ENCODE results near the gene SOCS3.

SOCS3 gene

DNA sequence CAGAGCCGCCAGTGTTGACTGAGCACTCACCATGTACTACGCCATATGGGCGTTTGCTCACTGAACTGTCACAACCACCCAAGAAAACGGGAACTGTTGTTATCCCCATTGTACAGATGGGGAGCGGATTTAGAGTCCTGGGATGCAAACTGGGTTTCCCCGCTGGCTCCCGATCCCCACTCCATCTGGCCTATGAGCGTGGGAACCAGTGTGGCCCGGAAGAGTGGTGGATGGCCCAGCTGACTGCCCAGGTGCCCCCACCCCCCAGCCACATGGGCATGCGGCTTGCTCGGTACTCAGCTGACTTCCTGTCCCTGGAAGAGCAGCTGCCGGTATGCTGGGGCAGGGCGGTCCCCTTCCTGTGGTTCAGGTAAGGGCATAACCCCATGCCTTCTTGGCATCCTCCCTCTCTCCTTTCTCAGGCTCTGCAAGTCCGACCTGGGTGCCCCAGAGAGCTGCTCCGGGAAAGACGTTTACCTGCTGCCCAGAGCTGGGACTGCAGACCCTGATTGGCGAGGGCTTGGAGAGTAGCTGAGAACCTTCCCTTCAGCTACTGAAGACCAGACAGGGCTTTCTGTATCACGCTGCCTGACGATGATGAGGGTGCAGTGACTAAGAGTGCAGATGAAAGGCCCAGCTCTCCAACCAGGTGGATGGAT, 16.2 kb downstream of the SOCS3 start:
- peaks cover 24 to 27% of the 10 kb centered on the region in 2 donors for H3K4me1 ChIP-seq (ENCODE audit: control insufficient read depth in 2 of 2, insufficient read depth in 2 of 2, low read length in 2 of 2)
- H3K27ac ChIP-seq (ENCODE audit: low read depth in 2 of 2, low read length in 2 of 2) = peak overlapping the region; percentile 83
- H3K9ac ChIP-seq (ENCODE audit: low read depth in 1 of 2, low read length in 2 of 2) = peak overlapping the region; percentile 32 to 78
- no peaks in the 10 kb centered on the region for H3K36me3 ChIP-seq (ENCODE audit: control insufficient read depth in 2 of 2, insufficient read depth in 2 of 2, low read length in 2 of 2)
- no peaks in the 10 kb centered on the region for H3K9me3 ChIP-seq (ENCODE audit: control insufficient read depth in 2 of 2, low read length in 2 of 2)
- peak overlapping the region in 1 of 2 donors; percentile 35 for H3K4me3 ChIP-seq (ENCODE audit: low read length in 2 of 2)
- H3K27me3 ChIP-seq (ENCODE audit: control insufficient read depth in 2 of 2, insufficient read depth in 2 of 2, low read length in 2 of 2) = no peaks in the 10 kb centered on the region

DNA sequence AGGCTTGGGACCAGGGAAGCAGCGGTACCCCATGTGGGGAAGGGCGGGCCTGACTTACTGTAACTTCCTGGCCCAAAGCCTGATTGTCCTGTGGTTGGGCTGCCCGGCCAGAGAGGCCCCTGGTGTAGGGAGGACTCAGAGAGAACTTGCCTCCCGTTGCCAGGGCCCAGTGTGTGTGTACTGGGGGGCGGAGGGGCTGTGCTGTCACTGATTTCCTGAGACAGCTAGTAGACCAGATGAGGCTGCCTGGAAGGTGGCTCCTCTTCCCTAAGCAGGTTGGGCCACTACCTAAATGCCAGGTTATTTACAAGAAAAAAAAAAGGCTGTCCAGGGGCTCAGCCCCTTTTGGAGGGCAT, 16.7 kb downstream of the SOCS3 start:
- H3K27ac ChIP-seq (ENCODE audit: low read depth in 2 of 2, low read length in 2 of 2) = peak overlapping the region; percentile 83
- H3K9ac ChIP-seq (ENCODE audit: low read depth in 1 of 2, low read length in 2 of 2) = peak overlapping the region; percentile 32 to 78
- H3K9me3 ChIP-seq (ENCODE audit: control insufficient read depth in 2 of 2, low read length in 2 of 2) = no peaks in the 10 kb centered on the region
- H3K36me3 ChIP-seq (ENCODE audit: control insufficient read depth in 2 of 2, insufficient read depth in 2 of 2, low read length in 2 of 2) = no peaks in the 10 kb centered on the region
- H3K4me3 ChIP-seq (ENCODE audit: low read length in 2 of 2) = no peak overlapping the region
- no peaks in the 10 kb centered on the region for H3K27me3 ChIP-seq (ENCODE audit: control insufficient read depth in 2 of 2, insufficient read depth in 2 of 2, low read length in 2 of 2)
- peaks cover 28 to 29% of the 10 kb centered on the region in 2 donors for H3K4me1 ChIP-seq (ENCODE audit: control insufficient read depth in 2 of 2, insufficient read depth in 2 of 2, low read length in 2 of 2)

DNA sequence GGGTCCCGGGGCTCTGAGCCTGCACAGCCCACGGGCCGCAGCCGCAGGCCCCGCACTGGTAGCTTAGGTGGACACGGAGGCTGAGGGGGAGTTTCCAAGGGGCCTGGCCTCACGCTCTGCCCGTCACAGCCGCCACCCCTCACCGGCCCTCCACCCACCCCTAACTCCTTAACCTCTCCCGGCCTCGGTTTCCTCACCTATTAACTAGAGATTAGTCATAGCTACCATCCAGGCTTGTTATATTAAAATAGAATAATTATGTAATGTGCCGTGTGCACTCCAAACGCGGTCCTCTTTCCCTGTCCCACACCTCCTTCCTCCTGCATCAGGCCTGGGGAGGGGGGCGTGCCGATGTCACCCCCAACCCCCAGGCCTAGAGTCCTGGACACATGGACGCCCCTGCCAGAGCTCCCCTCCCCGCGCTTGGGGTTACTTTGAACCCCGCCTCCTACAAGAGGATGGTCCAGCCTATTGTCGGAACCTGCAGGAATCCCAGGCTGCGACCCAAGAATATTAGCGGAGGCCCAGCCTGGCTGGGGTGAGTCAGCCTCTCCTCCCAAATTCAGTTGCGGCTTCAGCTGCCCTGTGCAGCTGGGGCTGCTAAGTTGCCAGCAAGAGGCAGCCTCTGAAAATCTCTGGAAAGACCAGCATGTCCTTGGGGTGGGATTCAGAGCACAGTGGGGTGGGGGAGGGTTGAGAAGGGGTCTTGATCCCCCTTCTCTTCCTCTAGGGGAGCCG, 17.3 kb downstream of the SOCS3 start:
- peak overlapping the region; percentile 56 to 78 for H3K9ac ChIP-seq (ENCODE audit: low read depth in 1 of 2, low read length in 2 of 2)
- H3K27me3 ChIP-seq (ENCODE audit: control insufficient read depth in 2 of 2, insufficient read depth in 2 of 2, low read length in 2 of 2) = no peaks in the 10 kb centered on the region
- H3K4me1 ChIP-seq (ENCODE audit: control insufficient read depth in 2 of 2, insufficient read depth in 2 of 2, low read length in 2 of 2) = peaks cover 28 to 29% of the 10 kb centered on the region in 2 donors
- peak overlapping the region; percentile 83 for H3K27ac ChIP-seq (ENCODE audit: low read depth in 2 of 2, low read length in 2 of 2)
- H3K4me3 ChIP-seq (ENCODE audit: low read length in 2 of 2) = peak overlapping the region; percentile 48 to 55
- H3K36me3 ChIP-seq (ENCODE audit: control insufficient read depth in 2 of 2, insufficient read depth in 2 of 2, low read length in 2 of 2) = no peaks in the 10 kb centered on the region
- H3K9me3 ChIP-seq (ENCODE audit: control insufficient read depth in 2 of 2, low read length in 2 of 2) = no peaks in the 10 kb centered on the region

DNA sequence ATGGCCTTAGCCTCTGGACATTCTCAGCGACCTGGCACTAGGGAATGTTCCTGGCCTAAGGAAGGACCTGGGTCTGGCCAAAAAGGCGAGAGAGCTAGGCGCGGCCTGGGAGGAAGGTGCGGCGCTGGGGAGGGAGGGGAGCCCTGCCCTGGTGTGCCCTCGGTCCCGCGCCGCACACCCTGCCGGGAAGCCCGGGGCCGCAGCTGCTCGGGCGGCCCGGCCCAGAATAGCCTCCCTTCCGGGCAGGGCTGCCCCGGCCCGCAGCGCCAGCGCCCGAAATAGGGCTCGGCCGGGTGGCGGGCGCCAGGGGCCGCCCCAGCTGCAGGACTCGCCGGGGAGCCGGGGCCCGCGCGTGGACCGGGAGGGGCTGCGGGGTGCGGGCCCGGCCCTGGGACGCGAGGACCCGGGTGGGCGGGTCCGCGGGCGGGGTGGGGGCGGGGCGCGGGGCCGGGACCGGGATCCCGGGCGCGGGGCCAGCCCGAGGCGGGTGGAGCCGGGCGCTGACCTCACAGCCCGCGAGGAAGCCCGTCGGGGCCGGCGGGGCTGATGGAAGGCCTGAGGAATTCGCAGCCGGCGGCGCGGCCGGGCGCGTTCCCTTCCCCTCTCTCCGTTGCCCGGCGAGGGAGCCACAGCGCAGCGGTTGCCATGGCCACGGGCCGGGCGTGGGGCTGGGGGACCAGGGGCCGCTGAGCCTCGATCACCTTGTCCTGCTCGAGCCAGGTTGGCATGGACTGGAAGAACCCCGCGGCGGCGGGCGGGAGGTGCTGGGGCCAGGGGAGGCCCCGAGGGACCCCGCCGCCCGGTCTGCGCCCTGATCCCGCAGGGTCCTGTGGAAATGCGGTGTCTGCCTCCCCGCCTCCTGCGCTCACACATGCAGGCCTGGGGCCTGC, 18.1 kb downstream of the SOCS3 start:
- H3K9me3 ChIP-seq (ENCODE audit: control insufficient read depth in 2 of 2, low read length in 2 of 2) = no peaks in the 10 kb centered on the region
- peaks cover 29 to 32% of the 10 kb centered on the region in 2 donors for H3K4me1 ChIP-seq (ENCODE audit: control insufficient read depth in 2 of 2, insufficient read depth in 2 of 2, low read length in 2 of 2)
- H3K27ac ChIP-seq (ENCODE audit: low read depth in 2 of 2, low read length in 2 of 2) = peak overlapping the region; percentile 83
- peak overlapping the region; percentile 56 to 78 for H3K9ac ChIP-seq (ENCODE audit: low read depth in 1 of 2, low read length in 2 of 2)
- H3K4me3 ChIP-seq (ENCODE audit: low read length in 2 of 2) = peak overlapping the region; percentile 48 to 55
- no peaks in the 10 kb centered on the region for H3K36me3 ChIP-seq (ENCODE audit: control insufficient read depth in 2 of 2, insufficient read depth in 2 of 2, low read length in 2 of 2)
- no peaks in the 10 kb centered on the region for H3K27me3 ChIP-seq (ENCODE audit: control insufficient read depth in 2 of 2, insufficient read depth in 2 of 2, low read length in 2 of 2)

DNA sequence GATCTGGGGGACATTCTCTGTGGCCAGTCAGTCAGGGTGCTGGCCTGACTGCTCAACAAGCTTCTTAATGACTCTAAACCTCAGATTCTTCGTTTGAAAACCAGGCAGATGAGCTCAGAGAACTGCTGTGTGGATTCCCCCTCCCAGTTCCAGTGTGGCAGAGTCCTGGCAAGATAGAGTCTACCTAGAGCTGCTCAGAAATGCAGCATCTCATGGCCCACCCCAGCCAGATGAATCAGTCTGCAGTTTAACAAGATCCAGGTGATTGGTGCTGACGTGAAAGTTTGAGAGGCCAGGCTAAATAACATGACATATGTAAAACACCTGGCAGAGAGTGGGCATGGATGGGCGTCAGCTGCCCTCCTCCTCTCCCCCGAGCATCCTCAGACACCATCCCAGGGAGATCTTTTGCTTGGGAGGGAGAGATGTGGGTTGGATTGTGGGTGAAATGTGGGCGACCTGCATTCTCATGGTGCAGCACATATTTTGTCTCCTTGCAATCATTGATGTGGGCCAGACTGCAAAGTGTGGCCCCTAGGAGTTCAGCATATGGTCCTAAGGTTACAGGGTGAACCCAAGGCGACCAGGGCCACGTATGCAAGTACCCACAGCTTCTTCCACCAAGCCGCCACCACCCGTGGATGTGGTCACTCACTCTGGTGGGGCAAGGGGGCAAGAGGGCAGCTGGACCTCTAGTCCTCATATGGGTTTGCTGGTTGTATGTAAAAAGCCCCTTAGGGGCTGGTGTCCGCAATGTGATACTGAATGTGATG, 19.5 kb downstream of the SOCS3 start:
- H3K9me3 ChIP-seq (ENCODE audit: control insufficient read depth in 2 of 2, low read length in 2 of 2) = no peaks in the 10 kb centered on the region
- no peak overlapping the region for H3K9ac ChIP-seq (ENCODE audit: low read depth in 1 of 2, low read length in 2 of 2)
- peaks cover 29 to 32% of the 10 kb centered on the region in 2 donors for H3K4me1 ChIP-seq (ENCODE audit: control insufficient read depth in 2 of 2, insufficient read depth in 2 of 2, low read length in 2 of 2)
- H3K36me3 ChIP-seq (ENCODE audit: control insufficient read depth in 2 of 2, insufficient read depth in 2 of 2, low read length in 2 of 2) = no peaks in the 10 kb centered on the region
- H3K27me3 ChIP-seq (ENCODE audit: control insufficient read depth in 2 of 2, insufficient read depth in 2 of 2, low read length in 2 of 2) = no peaks in the 10 kb centered on the region
- no peak overlapping the region for H3K27ac ChIP-seq (ENCODE audit: low read depth in 2 of 2, low read length in 2 of 2)
- H3K4me3 ChIP-seq (ENCODE audit: low read length in 2 of 2) = no peak overlapping the region

DNA sequence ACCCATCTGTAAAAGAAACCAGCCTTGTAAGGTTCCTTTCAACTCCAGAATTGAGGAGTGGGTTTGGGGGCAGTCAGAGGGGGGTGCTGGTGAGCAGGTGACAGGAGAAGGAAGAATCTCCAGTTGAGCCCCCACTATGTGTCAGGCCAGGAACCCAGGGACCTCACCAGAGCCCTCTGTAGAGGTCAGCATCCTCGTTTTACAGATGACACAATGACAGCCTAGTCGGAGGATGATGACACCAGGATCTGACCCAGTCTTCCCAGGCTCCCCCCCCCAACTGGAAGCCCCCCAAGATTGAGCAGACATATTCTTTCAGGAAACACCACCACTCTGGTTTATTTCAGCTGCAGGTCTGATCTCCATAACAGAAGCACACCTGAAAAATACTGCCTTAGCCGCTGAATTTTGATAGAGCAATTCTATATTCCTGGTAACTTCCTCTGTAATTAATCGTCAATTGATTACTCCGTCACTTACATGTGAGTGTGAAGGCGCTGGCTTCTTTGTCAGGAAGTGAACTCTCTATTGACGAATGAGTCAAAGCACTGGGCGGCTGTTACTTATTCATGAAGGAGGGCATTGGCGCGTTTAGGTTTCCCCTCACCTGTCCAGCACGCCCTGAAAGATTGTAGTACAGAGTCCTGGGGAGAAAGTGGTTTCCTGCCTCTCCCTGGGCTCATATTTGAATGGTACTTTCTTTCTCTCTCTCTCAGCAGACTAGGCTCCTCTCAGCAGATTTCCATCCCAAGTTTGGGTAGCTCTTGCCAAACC, 21.2 kb downstream of the SOCS3 start:
- H3K9me3 ChIP-seq (ENCODE audit: control insufficient read depth in 2 of 2, low read length in 2 of 2) = no peaks in the 10 kb centered on the region
- H3K9ac ChIP-seq (ENCODE audit: low read depth in 1 of 2, low read length in 2 of 2) = peak overlapping the region in 1 of 2 donors; percentile 50
- H3K4me1 ChIP-seq (ENCODE audit: control insufficient read depth in 2 of 2, insufficient read depth in 2 of 2, low read length in 2 of 2) = peaks cover 24 to 29% of the 10 kb centered on the region in 2 donors
- H3K27ac ChIP-seq (ENCODE audit: low read depth in 2 of 2, low read length in 2 of 2) = peak overlapping the region; percentile 61 to 64
- H3K27me3 ChIP-seq (ENCODE audit: control insufficient read depth in 2 of 2, insufficient read depth in 2 of 2, low read length in 2 of 2) = no peaks in the 10 kb centered on the region
- no peaks in the 10 kb centered on the region for H3K36me3 ChIP-seq (ENCODE audit: control insufficient read depth in 2 of 2, insufficient read depth in 2 of 2, low read length in 2 of 2)
- H3K4me3 ChIP-seq (ENCODE audit: low read length in 2 of 2) = no peak overlapping the region

DNA sequence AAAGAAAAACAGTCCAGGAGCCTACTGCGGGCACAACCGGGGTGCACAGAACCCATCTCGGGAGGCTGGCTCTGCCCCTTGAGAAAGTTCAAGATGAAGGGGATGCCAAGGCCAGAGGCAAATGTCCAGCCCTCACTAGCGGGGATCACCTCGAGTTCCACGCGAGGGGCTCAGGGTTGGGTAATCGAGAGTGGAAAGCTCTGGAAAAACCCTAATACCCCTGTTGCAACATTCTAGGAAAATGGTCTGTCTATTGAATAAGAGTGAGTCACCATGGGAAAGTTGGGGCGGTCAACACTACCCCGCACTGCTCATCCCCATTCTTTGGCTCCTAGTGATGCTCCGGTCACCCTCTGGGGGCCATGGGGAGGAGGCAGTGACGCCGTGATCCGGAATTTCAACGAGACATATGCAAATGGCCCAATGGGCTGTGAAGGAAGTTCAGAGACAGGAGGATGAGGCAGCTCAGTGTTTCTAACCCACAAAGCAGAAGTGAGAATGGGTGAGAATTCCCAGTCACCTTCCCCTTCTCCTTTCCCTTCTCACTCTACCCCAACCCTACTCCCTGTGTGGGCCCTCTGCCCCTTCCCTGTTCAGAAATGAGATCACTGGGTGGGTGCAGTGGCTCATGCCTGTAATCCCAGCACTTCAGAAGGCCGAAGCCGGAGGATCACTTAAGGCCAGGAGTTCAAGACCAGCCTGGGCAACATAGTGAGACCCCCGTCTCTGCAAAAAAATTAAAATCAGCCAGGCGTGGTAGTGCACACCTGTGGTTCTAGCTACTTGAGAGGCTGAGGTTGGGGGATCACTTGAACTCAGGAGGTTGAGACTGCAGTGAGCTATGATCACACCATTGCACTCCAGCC, 22.4 kb downstream of the SOCS3 start:
- Histone ChIP-seq H3K4me3 (ENCODE audit: low read length in 2 of 2) (no peak overlapping the region), H3K9me3 (ENCODE audit: control insufficient read depth in 2 of 2, low read length in 2 of 2) (no peaks in the 10 kb centered on the region), H3K27me3 (ENCODE audit: control insufficient read depth in 2 of 2, insufficient read depth in 2 of 2, low read length in 2 of 2) (no peaks in the 10 kb centered on the region), H3K9ac (ENCODE audit: low read depth in 1 of 2, low read length in 2 of 2) (no peak overlapping the region), H3K4me1 (ENCODE audit: control insufficient read depth in 2 of 2, insufficient read depth in 2 of 2, low read length in 2 of 2) (peaks cover 12 to 17% of the 10 kb centered on the region in 2 donors), H3K27ac (ENCODE audit: low read depth in 2 of 2, low read length in 2 of 2) (peak overlapping the region; percentile 27 to 32), H3K36me3 (ENCODE audit: control insufficient read depth in 2 of 2, insufficient read depth in 2 of 2, low read length in 2 of 2) (no peaks in the 10 kb centered on the region)

DNA sequence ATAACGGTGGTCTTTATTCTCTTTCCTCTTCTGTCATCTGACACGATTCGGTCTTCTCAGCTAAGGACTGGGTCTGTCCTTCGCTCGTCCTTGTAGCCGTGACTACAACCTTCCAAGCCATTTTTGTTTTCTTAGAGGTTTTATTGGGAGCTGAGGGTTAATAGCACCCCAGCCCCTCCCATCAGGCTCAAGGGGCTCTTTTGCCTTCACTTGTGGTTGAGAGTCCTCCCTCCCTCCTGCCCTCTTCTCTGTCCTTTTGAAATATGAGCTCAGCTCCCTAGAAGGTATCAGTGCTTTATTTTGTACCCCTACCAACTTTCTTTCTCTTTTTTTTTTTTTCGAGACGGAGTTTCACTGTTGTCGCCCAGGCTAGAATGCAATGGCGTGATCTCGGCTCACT, 24.7 kb downstream of the SOCS3 start:
- peaks cover 7 to 9% of the 10 kb centered on the region in 2 donors for H3K4me1 ChIP-seq (ENCODE audit: control insufficient read depth in 2 of 2, insufficient read depth in 2 of 2, low read length in 2 of 2)
- H3K4me3 ChIP-seq (ENCODE audit: low read length in 2 of 2) = no peak overlapping the region
- H3K9ac ChIP-seq (ENCODE audit: low read depth in 1 of 2, low read length in 2 of 2) = no peak overlapping the region
- no peaks in the 10 kb centered on the region for H3K36me3 ChIP-seq (ENCODE audit: control insufficient read depth in 2 of 2, insufficient read depth in 2 of 2, low read length in 2 of 2)
- H3K27ac ChIP-seq (ENCODE audit: low read depth in 2 of 2, low read length in 2 of 2) = no peak overlapping the region
- no peaks in the 10 kb centered on the region for H3K9me3 ChIP-seq (ENCODE audit: control insufficient read depth in 2 of 2, low read length in 2 of 2)
- H3K27me3 ChIP-seq (ENCODE audit: control insufficient read depth in 2 of 2, insufficient read depth in 2 of 2, low read length in 2 of 2) = no peaks in the 10 kb centered on the region

Measured in mucosa of rectum (tissue), 2 donors.